Gastroesophageal sphincter (tissue), 4 donors: Measurements from ENCODE around the gene UVRAG. TPM values are rescaled to one million over a fixed set of nuclear protein-coding genes. Genes with fewer than 3 reads are reported as not detected.

Source experiments
- ATAC-seq: fragments of 150-250 bp; one replicate; pipeline ENCODE4 v1.9.1; 2016; ENCODE audit warnings: mild to moderate bottlenecking, moderate library complexity
- H3K27ac ChIP-seq, 4 donors: fragments of 200-600 bp; sonication (generic) in 3 of 4; 1 replicate in 3 of 4; 2 replicates in 1 of 4; pipeline ENCODE4 v1.5.1; 2016 to 2019
- H3K27me3 ChIP-seq: fragments of 200-600 bp; sonication (generic); one replicate; pipeline ENCODE4 v1.5.1; 2019
- H3K36me3 ChIP-seq, 2 donors: fragments of 200-600 bp; sonication (generic); one replicate each; pipeline ENCODE4 v1.5.1; 2019; ENCODE audit warnings: control low read depth in 1 of 2
- H3K4me1 ChIP-seq, 3 donors: fragments of 200-600 bp; sonication (generic); 1 replicate in 2 of 3; 2 replicates in 1 of 3; pipeline ENCODE4 v1.5.1; 2016 to 2019; ENCODE audit warnings: control low read depth in 2 of 3
- H3K4me3 ChIP-seq, 2 donors: fragments of 200-600 bp; sonication (generic); one replicate each; pipeline ENCODE4 v1.5.1; 2019; ENCODE audit warnings: mild to moderate bottlenecking in 1 of 2, moderate library complexity in 1 of 2
- H3K9me3 ChIP-seq, 3 donors: fragments of 200-600 bp; sonication (generic); one replicate each; pipeline ENCODE4 v1.5.1; 2017 to 2019; ENCODE audit warnings: control low read depth in 2 of 3
- EP300 ChIP-seq: sonication (generic); formaldehyde crosslinking; IDR thresholded peaks from one replicate; pipeline ENCODE4 v1.6.1; 2017; ENCODE audit warnings: antibody characterized with exemption, mild to moderate bottlenecking
- POLR2A ChIP-seq, 2 donors: fragments of 450-650 bp; IDR thresholded peaks; one replicate each; pipeline ENCODE4 v1.6.1; 2017; ENCODE audit warnings: antibody characterized with exemption in 2 of 2, mild to moderate bottlenecking in 2 of 2, moderate library complexity in 1 of 2
- POLR2AphosphoS5 ChIP-seq: sonication (generic); formaldehyde crosslinking; IDR thresholded peaks from one replicate; pipeline ENCODE4 v1.6.1; 2017; ENCODE audit warnings: antibody characterized with exemption
- WGBS, 2 donors: methylation state at CpG; one replicate each; pipeline ENCODE4 v1.1.5; 2018; ENCODE audit warnings: low coverage in 1 of 2; 5-methylcytosine and 5-hydroxymethylcytosine counted together
- total RNA-seq, 4 donors: library from RNA; depleted of rRNA; stranded (reverse); fragments of >200 nt; gene quantifications; one replicate each; pipeline ENCODE4 v1.1.0, GENCODE V29; 2016
- TF ChIP-seq, protein P1 (sequence below), 4 experiments: fragments of 200-600 bp in 2 of 4; fragments of 450-650 bp in 2 of 4; sonication (generic) in 1 of 4; IDR thresholded peaks; one replicate each; pipeline ENCODE4 v1.5.1; 2017 to 2019; ENCODE audit warnings: antibody characterized with exemption in 4 of 4, mild to moderate bottlenecking in 2 of 4, moderate library complexity in 2 of 4

UVRAG gene
- total RNA-seq, 4 donors from 2014 or later, result 28.1 to 50.1 (median 34.7) TPM

DNA sequence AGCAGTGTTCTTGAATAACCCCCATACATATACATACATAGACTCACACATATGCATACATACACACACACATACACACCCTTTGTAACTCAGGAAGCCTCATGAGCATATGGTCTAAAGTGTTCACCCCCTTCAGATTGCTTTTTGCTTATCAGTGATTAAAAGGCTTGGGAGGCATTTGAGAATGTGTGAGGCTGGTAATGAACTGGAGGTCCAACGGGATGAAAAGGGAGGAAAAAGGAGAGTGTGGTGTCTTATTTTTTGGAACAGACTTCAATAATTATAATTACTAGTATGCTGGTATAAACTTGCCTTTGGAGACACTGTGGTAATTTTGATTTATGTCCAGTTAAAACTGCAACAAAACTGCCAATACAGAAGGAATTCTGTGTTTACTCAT, 124.5 kb downstream of the UVRAG start:
- Histone ChIP-seq H3K27ac (no peak overlapping the region), H3K36me3 (no peaks in the 10 kb centered on the region), H3K27me3 (no peaks in the 10 kb centered on the region), H3K9me3 (no peaks in the 10 kb centered on the region), H3K4me1 (peaks cover 0 to 32% (median 0%) of the 10 kb centered on the region in 3 donors), H3K4me3 (no peak overlapping the region)
- TF ChIP-seq, protein P1, sequence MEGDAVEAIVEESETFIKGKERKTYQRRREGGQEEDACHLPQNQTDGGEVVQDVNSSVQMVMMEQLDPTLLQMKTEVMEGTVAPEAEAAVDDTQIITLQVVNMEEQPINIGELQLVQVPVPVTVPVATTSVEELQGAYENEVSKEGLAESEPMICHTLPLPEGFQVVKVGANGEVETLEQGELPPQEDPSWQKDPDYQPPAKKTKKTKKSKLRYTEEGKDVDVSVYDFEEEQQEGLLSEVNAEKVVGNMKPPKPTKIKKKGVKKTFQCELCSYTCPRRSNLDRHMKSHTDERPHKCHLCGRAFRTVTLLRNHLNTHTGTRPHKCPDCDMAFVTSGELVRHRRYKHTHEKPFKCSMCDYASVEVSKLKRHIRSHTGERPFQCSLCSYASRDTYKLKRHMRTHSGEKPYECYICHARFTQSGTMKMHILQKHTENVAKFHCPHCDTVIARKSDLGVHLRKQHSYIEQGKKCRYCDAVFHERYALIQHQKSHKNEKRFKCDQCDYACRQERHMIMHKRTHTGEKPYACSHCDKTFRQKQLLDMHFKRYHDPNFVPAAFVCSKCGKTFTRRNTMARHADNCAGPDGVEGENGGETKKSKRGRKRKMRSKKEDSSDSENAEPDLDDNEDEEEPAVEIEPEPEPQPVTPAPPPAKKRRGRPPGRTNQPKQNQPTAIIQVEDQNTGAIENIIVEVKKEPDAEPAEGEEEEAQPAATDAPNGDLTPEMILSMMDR (IDR thresholded peaks at IDR 0.05), result no peak
- no peak for TF ChIP-seq POLR2A (IDR thresholded peaks at IDR 0.05)
- no peak for ATAC-seq
- 100% methylated on average over 1 of the region's 1 CpG for WGBS, 2 donors

DNA sequence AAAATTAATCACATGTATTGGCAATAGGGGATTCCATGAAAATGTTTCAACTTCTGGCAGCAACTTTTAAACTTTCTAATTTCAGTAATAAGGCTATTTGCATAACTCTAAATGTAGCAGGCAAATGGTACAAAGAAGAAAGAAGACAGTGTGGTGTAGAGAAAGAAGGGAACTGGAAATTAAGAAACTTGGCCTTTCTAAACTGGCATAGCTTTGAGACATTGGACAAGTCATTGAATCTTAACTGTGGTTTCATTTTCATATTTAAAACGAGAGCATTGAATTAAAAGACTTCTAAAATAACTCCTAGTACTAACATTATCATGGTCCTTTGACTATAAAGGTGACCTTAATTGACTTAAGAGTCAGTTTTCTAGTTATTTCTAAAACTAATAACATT, 125.0 kb downstream of the UVRAG start:
- Histone ChIP-seq H3K27ac (no peak overlapping the region), H3K9me3 (no peaks in the 10 kb centered on the region), H3K36me3 (no peaks in the 10 kb centered on the region), H3K27me3 (no peaks in the 10 kb centered on the region), H3K4me1 (peaks cover 0 to 32% (median 0%) of the 10 kb centered on the region in 3 donors), H3K4me3 (no peak overlapping the region)
- TF ChIP-seq, protein P1 (IDR thresholded peaks at IDR 0.05), result no peak
- TF ChIP-seq POLR2A (IDR thresholded peaks at IDR 0.05) (no peak), EP300 (no peak), POLR2AphosphoS5 (no peak)
- WGBS, 2 donors, result 30 to 82% methylated on average over 1 of the region's 1 CpG
- no peak for ATAC-seq

DNA sequence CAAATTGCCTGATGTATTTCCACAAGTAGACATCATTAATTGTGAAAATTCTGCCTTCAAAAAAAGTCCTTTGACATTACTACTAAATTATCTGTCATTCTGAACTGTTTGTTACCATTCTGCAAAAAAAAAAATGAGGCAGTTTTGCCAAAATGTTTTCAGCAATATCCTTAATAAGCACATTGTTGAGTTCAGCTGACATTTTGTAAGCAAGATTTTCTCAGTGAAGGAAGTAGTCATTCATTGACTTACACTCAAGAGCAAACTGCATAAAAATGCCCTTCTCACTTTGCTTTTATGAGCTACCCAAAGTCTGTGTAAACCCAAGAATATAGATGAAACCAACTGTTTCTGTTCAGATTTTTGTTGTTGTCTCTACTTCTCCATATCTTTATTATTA, 125.9 kb downstream of the UVRAG start:
- no peak for TF ChIP-seq POLR2AphosphoS5
- no peak for TF ChIP-seq POLR2A (IDR thresholded peaks at IDR 0.05)
- TF ChIP-seq, protein P1 (IDR thresholded peaks at IDR 0.05), result no peak
- no peak for TF ChIP-seq EP300
- ATAC-seq, result no peak
- H3K4me3 ChIP-seq, result no peak overlapping the region
- no peaks in the 10 kb centered on the region for H3K9me3 ChIP-seq
- no peak overlapping the region for H3K27ac ChIP-seq
- H3K27me3 ChIP-seq, result no peaks in the 10 kb centered on the region
- peaks cover 0 to 40% (median 3%) of the 10 kb centered on the region in 3 donors for H3K4me1 ChIP-seq
- H3K36me3 ChIP-seq, result no peaks in the 10 kb centered on the region

DNA sequence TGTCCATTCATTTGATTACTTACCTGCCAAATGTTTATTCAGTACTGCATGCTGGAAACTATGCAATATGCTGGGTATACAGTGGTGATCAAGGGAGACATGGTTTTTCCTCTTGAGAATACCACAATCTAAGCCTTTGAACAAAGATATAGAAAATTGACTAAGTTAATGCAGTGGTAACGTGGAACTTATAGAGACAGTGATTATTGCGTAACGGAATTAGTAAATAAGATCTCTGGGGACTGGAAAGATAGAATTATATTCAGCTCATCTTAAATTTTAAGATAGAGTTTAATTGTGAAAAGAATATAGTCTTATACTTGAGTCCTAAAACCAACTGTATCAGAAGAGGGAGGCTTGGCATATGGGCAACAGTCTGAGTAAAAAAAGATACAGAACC, 129.5 kb downstream of the UVRAG start:
- Histone ChIP-seq H3K27ac (no peak overlapping the region), H3K36me3 (no peaks in the 10 kb centered on the region), H3K27me3 (no peaks in the 10 kb centered on the region), H3K4me1 (peaks cover 0 to 57% (median 11%) of the 10 kb centered on the region in 3 donors), H3K4me3 (no peak overlapping the region), H3K9me3 (no peaks in the 10 kb centered on the region)
- WGBS, 2 donors, result 97 to 100% methylated on average over 3 of the region's 3 CpGs
- no peak for TF ChIP-seq POLR2A (IDR thresholded peaks at IDR 0.05)
- ATAC-seq, result no peak

DNA sequence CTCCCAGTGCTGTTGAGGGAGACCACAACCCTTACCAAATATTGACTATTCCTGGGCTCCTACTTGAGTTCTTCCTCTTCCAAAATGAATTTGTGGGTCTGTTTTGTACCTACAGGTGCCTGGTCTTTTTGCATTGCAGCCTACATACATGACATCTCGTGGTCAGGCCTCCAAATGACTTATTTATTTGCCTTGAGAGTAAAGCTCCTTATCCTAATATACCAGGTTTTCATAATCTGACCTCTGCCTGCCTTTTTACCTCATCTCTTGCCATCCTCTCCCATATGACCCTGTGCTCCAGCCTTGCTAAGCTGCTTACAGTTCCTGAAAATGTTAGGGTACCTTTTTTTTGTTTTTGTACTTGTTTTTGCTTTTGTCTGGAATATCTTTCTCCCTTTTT, 130.4 kb downstream of the UVRAG start:
- Histone ChIP-seq H3K27me3 (no peaks in the 10 kb centered on the region), H3K4me1 (peaks cover 0 to 58% (median 11%) of the 10 kb centered on the region in 3 donors), H3K27ac (no peak overlapping the region), H3K9me3 (no peaks in the 10 kb centered on the region), H3K4me3 (no peak overlapping the region), H3K36me3 (no peaks in the 10 kb centered on the region)
- no peak for ATAC-seq
- WGBS, 2 donors, result 100% methylated on average over 1 of the region's 1 CpG; no CpG with 5 or more reads in 1 of the 2 donors
- TF ChIP-seq POLR2AphosphoS5 (no peak), EP300 (no peak), POLR2A (IDR thresholded peaks at IDR 0.05) (no peak)
- TF ChIP-seq, protein P1 (IDR thresholded peaks at IDR 0.05), result no peak

DNA sequence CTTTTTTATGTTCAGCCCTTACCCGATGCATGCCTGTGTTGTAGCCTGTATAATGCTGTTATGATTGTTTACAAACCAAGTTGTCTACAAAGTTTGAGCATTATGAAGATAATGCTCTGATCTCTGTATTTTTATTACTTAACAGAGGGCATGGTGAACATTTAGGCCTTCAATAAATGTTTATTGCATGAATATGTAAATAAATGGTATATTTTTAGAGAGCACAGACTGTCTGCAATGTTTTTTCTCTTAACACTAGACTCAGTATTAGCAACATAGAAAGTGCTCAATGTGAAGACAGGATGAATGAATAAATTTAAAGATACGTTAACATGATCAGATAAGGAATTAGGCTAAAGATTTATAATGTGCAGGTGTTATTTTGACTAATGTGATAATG, 130.9 kb downstream of the UVRAG start:
- no peak overlapping the region for H3K4me3 ChIP-seq
- H3K27me3 ChIP-seq, result no peaks in the 10 kb centered on the region
- no peaks in the 10 kb centered on the region for H3K9me3 ChIP-seq
- no peak for TF ChIP-seq POLR2AphosphoS5
- TF ChIP-seq POLR2A (IDR thresholded peaks at IDR 0.05), result no peak
- TF ChIP-seq, protein P1 (IDR thresholded peaks at IDR 0.05), result no peak
- TF ChIP-seq EP300, result no peak
- peaks cover 0 to 53% (median 11%) of the 10 kb centered on the region in 3 donors for H3K4me1 ChIP-seq
- H3K36me3 ChIP-seq, result no peaks in the 10 kb centered on the region
- ATAC-seq, result no peak
- H3K27ac ChIP-seq, result peak overlapping the region in 1 of 4 donors; percentile 34
- 52 to 66% methylated on average over 2 of the region's 2 CpGs for WGBS, 2 donors
